Lower lobe of right lung (tissue), 2 donors: ENCODE results near the gene ZDHHC17. TPM values are rescaled to one million over a fixed set of nuclear protein-coding genes. Genes with fewer than 3 reads are reported as not detected.
"Not testable (repeated sequence)": the region's sequence is repeated elsewhere in the genome, so short reads cannot be mapped to it uniquely, and the experiment has no call there.

Experiments used
- ATAC-seq, 2 donors: fragments of 200-7000 bp; cut with Tn5 transposase; one replicate each; pipeline ENCODE4 v1.9.1; 2020 to 2022; ENCODE audit warnings: mild to moderate bottlenecking in 2 of 2, moderate library complexity in 2 of 2
- DNase-seq: peaks from one replicate; pipeline ENCODE4 v3.0.0-alpha.2; 2020
- H3K27ac ChIP-seq: fragments of 200-600 bp; one replicate; pipeline ENCODE4 v1.8.0; 2022
- H3K27me3 ChIP-seq: fragments of 200-600 bp; one replicate; pipeline ENCODE4 v1.8.0; 2022; ENCODE audit warnings: low read depth
- H3K36me3 ChIP-seq: fragments of 200-600 bp; one replicate; pipeline ENCODE4 v1.8.0; 2022; ENCODE audit warnings: mild to moderate bottlenecking
- H3K4me1 ChIP-seq: fragments of 200-600 bp; one replicate; pipeline ENCODE4 v1.8.0; 2022
- H3K4me3 ChIP-seq: fragments of 200-600 bp; one replicate; pipeline ENCODE4 v1.8.0; 2022; ENCODE audit warnings: mild to moderate bottlenecking
- H3K9me3 ChIP-seq: fragments of 200-600 bp; one replicate; pipeline ENCODE4 v1.8.0; 2022
- intact Hi-C: fragments of 100-400 bp; cut with DNase I; formaldehyde crosslinking; loops from one replicate; pipeline ENCODE4 v1.11.0; 2022
- total RNA-seq: library from RNA; stranded (reverse); fragmentation: NEBNext Ultra II Directional; extraction: Animal tissue kit (Norgen Biotek cat#: 25700); gene quantifications from one replicate; pipeline ENCODE4 v1.2.1, GENCODE V29; 2021
- TF ChIP-seq, protein P1 (sequence below): fragments of 200-600 bp; IDR thresholded peaks from one replicate; pipeline ENCODE4 v1.8.0; 2022; ENCODE audit warnings: antibody characterized with exemption, mild to moderate bottlenecking
- donor health status: DM: no; HTN: yes; CAD: no; lungs with severe emphysema.

ZDHHC17 gene
- total RNA-seq, 1 donor from 2014 or later: 27.9 TPM

DNA sequence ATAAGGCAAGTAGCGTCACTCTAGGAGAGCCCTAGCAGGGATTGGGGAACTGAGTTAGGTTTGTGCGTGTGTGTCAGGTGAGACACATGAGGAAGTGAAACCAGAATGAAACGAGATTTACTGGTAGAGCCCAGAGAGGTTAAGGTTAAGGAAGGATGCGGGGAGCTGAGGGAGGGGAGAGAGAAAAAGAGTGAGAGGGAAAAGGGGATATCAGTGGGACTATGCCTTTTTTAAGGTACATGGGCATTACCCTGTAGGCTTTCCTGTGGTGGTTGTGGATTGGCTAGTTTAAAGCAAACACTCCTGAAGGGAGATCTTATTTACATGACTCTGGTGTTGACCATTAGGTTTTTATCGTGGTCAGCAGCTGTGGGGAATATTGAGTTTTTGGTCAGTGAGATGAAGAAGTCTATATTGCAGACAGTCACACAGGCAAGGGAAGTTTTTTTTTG is 13.9 kb downstream of the ZDHHC17 start:
- peaks cover 29% of the 10 kb centered on the region for H3K4me1 ChIP-seq
- no peak overlapping the region for H3K27ac ChIP-seq
- H3K9me3 ChIP-seq: no peaks in the 10 kb centered on the region
- DNase-seq: no peak
- H3K27me3 ChIP-seq: no peaks in the 10 kb centered on the region
- no peaks in the 10 kb centered on the region for H3K36me3 ChIP-seq
- no peak overlapping the region for H3K4me3 ChIP-seq
- ATAC-seq: peak; percentile 62 to 68
- TF ChIP-seq, protein P1, sequence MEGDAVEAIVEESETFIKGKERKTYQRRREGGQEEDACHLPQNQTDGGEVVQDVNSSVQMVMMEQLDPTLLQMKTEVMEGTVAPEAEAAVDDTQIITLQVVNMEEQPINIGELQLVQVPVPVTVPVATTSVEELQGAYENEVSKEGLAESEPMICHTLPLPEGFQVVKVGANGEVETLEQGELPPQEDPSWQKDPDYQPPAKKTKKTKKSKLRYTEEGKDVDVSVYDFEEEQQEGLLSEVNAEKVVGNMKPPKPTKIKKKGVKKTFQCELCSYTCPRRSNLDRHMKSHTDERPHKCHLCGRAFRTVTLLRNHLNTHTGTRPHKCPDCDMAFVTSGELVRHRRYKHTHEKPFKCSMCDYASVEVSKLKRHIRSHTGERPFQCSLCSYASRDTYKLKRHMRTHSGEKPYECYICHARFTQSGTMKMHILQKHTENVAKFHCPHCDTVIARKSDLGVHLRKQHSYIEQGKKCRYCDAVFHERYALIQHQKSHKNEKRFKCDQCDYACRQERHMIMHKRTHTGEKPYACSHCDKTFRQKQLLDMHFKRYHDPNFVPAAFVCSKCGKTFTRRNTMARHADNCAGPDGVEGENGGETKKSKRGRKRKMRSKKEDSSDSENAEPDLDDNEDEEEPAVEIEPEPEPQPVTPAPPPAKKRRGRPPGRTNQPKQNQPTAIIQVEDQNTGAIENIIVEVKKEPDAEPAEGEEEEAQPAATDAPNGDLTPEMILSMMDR: no peak
- intact Hi-C loops: no loop called here

- DNase-seq (no peak), ATAC-seq (no peak)
- intact Hi-C loops: no loop called here
- Histone ChIP-seq H3K4me1 (peaks cover 30% of the 10 kb centered on the region), H3K27ac (no peak overlapping the region), H3K4me3 (no peak overlapping the region), H3K9me3 (no peaks in the 10 kb centered on the region), H3K27me3 (no peaks in the 10 kb centered on the region), H3K36me3 (no peaks in the 10 kb centered on the region)
- TF ChIP-seq, protein P1: no peak
Measured at GRCh38 chr12:76778364-76778763, 14.4 kb downstream of the ZDHHC17 start.

- H3K9me3 ChIP-seq, H3K4me3 ChIP-seq, intact Hi-C loops, H3K36me3 ChIP-seq, H3K27me3 ChIP-seq, H3K27ac ChIP-seq, ATAC-seq, DNase-seq: not testable (repeated sequence)
- H3K4me1 ChIP-seq: peaks cover 30% of the 10 kb centered on the region
Measured at GRCh38 chr12:76779310-76779709, 15.4 kb downstream of the ZDHHC17 start.

- intact Hi-C loops: no loop called here
- Histone ChIP-seq H3K36me3 (no peaks in the 10 kb centered on the region), H3K4me3 (no peak overlapping the region), H3K9me3 (no peaks in the 10 kb centered on the region), H3K27me3 (no peaks in the 10 kb centered on the region), H3K27ac (no peak overlapping the region), H3K4me1 (peaks cover 37% of the 10 kb centered on the region)
- no peak for ATAC-seq
- TF ChIP-seq, protein P1: no peak
- DNase-seq: no peak
Measured at GRCh38 chr12:76781321-76781720, 17.4 kb downstream of the ZDHHC17 start.

GRCh38 chr12:76782526-76782925 is 18.6 kb downstream of the ZDHHC17 start:
- no peak overlapping the region for H3K4me3 ChIP-seq
- H3K4me1 ChIP-seq: peaks cover 37% of the 10 kb centered on the region
- no peaks in the 10 kb centered on the region for H3K36me3 ChIP-seq
- DNase-seq (no peak), ATAC-seq (no peak)
- H3K9me3 ChIP-seq: no peaks in the 10 kb centered on the region
- H3K27me3 ChIP-seq: no peaks in the 10 kb centered on the region
- TF ChIP-seq, protein P1: no peak
- H3K27ac ChIP-seq: no peak overlapping the region
- intact Hi-C loops: no loop called here

GRCh38 chr12:76784600-76785051 is 20.7 kb downstream of the ZDHHC17 start:
- ATAC-seq (no peak), DNase-seq (no peak)
- Histone ChIP-seq H3K9me3 (no peaks in the 10 kb centered on the region), H3K4me3 (no peak overlapping the region), H3K36me3 (no peaks in the 10 kb centered on the region), H3K4me1 (peaks cover 29% of the 10 kb centered on the region), H3K27ac (peak overlapping the region; percentile 31), H3K27me3 (no peaks in the 10 kb centered on the region)
- intact Hi-C loops: no loop called here
- TF ChIP-seq, protein P1: no peak
